ENCODE results near the gene TMPRSS9.

TMPRSS9 gene

DNA sequence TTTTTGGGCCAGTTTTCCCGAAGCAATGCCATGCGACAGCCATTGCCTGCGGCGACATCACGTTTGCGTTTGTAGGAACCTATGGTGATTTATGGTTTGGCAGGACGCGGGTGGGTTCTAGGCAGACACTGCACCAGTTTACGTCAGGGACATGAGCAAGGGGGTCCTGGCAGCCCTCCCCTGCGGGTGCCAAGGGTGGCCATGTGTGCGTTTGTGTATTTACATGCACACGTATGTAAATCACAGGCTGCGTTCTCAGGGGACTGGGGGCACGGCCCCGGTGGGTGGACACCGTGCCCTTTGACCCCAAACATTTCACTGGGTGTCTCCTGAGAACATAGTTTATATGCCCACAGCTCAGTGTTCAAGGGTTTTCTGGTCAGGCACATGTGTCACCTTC is 9.4 kb upstream of the TMPRSS9 start:
- no peaks in the 10 kb centered on the region for H3K4me1 ChIP-seq (ENCODE audit: control insufficient read depth in 5 of 5, insufficient read depth in 5 of 5, low read length in 5 of 5)
- no peak overlapping the region for H3K4me3 ChIP-seq (ENCODE audit: low read depth in 1 of 5, low read length in 5 of 5)
- H3K27ac ChIP-seq (ENCODE audit: low read depth, low read length): no peak overlapping the region
- H3K9ac ChIP-seq (ENCODE audit: low read length in 5 of 5): no peak overlapping the region
- H3K36me3 ChIP-seq (ENCODE audit: control insufficient read depth in 5 of 5, insufficient read depth in 5 of 5, low read length in 5 of 5): peaks cover 5 to 63% (median 47%) of the 10 kb centered on the region in 5 donors
- H3K9me3 ChIP-seq (ENCODE audit: control insufficient read depth in 5 of 5, low read length in 5 of 5): no peaks in the 10 kb centered on the region
- H3K27me3 ChIP-seq (ENCODE audit: control insufficient read depth in 5 of 5, insufficient read depth in 4 of 5, low read length in 5 of 5): no peaks in the 10 kb centered on the region

DNA sequence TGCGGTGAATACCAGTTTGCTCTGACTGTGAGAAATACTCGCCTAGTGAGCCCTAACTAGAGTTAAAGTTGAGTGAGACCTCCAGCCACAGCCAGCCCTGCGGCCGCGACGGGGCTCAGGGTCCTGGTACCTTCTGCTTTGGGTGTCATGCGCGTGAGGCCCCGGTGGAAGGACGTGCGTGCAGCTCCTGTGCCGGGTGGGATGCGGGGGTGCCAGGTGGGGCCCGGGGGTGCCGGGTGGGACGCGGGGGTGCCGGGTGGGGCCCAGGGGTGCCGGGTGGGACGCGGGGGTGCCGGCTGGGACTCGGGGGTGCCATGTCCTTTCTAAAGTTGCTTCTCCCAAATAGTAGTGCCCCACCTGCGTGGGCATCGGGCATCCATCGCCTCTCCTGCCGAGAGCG is 8.5 kb upstream of the TMPRSS9 start:
- H3K36me3 ChIP-seq (ENCODE audit: control insufficient read depth in 5 of 5, insufficient read depth in 5 of 5, low read length in 5 of 5): peaks cover 5 to 60% (median 46%) of the 10 kb centered on the region in 5 donors
- H3K9ac ChIP-seq (ENCODE audit: low read length in 5 of 5): no peak overlapping the region
- H3K27ac ChIP-seq (ENCODE audit: low read depth, low read length): no peak overlapping the region

DNA sequence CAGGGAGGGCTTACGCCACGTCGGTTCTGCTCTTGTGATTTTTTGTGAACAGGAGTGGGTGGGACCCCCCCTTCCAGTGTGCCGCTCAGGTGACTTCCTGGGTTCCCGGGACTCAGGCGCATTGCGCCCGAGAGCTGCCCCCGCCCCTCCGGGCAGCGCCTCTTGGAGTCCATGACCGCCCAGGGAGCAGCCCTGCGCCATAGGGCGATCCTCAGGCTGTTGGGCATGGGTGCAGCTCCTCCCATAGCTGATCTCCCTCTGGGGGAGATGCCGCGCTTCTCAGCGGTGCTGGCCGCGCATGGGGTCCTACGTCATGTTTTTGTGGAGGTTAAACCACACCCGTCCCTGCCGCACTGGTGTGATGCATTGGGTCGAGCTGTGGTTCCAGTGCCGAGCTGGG is 7.9 kb upstream of the TMPRSS9 start:
- H3K4me3 ChIP-seq (ENCODE audit: low read depth in 1 of 5, low read length in 5 of 5): no peak overlapping the region
- H3K4me1 ChIP-seq (ENCODE audit: control insufficient read depth in 5 of 5, insufficient read depth in 5 of 5, low read length in 5 of 5): no peaks in the 10 kb centered on the region
- H3K36me3 ChIP-seq (ENCODE audit: control insufficient read depth in 5 of 5, insufficient read depth in 5 of 5, low read length in 5 of 5): peaks cover 5 to 55% (median 43%) of the 10 kb centered on the region in 5 donors
- H3K27me3 ChIP-seq (ENCODE audit: control insufficient read depth in 5 of 5, insufficient read depth in 4 of 5, low read length in 5 of 5): no peaks in the 10 kb centered on the region
- no peak overlapping the region for H3K9ac ChIP-seq (ENCODE audit: low read length in 5 of 5)
- no peak overlapping the region for H3K27ac ChIP-seq (ENCODE audit: low read depth, low read length)
- no peaks in the 10 kb centered on the region for H3K9me3 ChIP-seq (ENCODE audit: control insufficient read depth in 5 of 5, low read length in 5 of 5)

More for the DNA sequence above, 8.5 kb upstream of the TMPRSS9 start:
- H3K4me1 ChIP-seq (ENCODE audit: control insufficient read depth in 5 of 5, insufficient read depth in 5 of 5, low read length in 5 of 5): no peaks in the 10 kb centered on the region
- no peaks in the 10 kb centered on the region for H3K27me3 ChIP-seq (ENCODE audit: control insufficient read depth in 5 of 5, insufficient read depth in 4 of 5, low read length in 5 of 5)
- H3K4me3 ChIP-seq (ENCODE audit: low read depth in 1 of 5, low read length in 5 of 5): no peak overlapping the region
- no peaks in the 10 kb centered on the region for H3K9me3 ChIP-seq (ENCODE audit: control insufficient read depth in 5 of 5, low read length in 5 of 5)

DNA sequence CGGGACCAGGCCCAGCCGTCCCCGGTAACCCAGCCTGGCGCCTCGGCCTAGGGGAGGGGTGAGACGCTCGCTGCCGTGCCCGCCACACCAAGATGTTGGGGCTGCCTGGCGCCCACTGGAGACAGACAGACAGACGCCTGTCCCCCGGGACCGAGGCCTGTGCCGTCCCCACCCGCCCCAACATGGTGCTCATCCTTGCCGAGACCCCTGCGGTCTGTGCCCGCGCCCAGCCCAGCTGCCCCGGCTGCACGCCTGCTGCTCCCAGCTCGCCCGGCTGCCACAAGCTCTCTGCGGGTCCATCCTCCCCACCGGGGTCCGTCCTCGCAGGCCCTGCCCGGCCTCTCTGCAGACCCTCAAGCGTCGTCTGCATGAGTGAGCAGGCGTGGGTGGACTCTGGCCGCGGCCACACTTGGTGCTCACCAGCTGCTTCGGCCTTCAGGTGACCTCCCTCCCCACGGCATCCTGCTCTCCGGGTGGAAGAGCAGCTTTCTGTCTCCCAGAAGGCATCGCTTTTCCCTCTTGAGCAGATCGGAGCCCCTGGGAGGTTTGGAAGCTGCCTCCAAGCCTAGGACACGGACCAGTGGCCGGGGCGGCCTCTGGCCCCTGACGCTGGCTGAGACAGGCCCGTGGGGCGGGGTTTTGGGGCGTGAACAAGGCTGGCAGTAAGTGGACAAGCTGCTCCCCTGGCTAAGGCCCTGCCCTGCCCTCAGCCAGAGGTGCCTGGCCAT is 6.7 kb upstream of the TMPRSS9 start:
- Histone ChIP-seq H3K9me3 (ENCODE audit: control insufficient read depth in 5 of 5, low read length in 5 of 5) (no peaks in the 10 kb centered on the region), H3K4me3 (ENCODE audit: low read depth in 1 of 5, low read length in 5 of 5) (no peak overlapping the region), H3K36me3 (ENCODE audit: control insufficient read depth in 5 of 5, insufficient read depth in 5 of 5, low read length in 5 of 5) (peaks cover 5 to 54% (median 42%) of the 10 kb centered on the region in 5 donors), H3K27me3 (ENCODE audit: control insufficient read depth in 5 of 5, insufficient read depth in 4 of 5, low read length in 5 of 5) (no peaks in the 10 kb centered on the region), H3K9ac (ENCODE audit: low read length in 5 of 5) (no peak overlapping the region), H3K27ac (ENCODE audit: low read depth, low read length) (no peak overlapping the region), H3K4me1 (ENCODE audit: control insufficient read depth in 5 of 5, insufficient read depth in 5 of 5, low read length in 5 of 5) (no peaks in the 10 kb centered on the region)

DNA sequence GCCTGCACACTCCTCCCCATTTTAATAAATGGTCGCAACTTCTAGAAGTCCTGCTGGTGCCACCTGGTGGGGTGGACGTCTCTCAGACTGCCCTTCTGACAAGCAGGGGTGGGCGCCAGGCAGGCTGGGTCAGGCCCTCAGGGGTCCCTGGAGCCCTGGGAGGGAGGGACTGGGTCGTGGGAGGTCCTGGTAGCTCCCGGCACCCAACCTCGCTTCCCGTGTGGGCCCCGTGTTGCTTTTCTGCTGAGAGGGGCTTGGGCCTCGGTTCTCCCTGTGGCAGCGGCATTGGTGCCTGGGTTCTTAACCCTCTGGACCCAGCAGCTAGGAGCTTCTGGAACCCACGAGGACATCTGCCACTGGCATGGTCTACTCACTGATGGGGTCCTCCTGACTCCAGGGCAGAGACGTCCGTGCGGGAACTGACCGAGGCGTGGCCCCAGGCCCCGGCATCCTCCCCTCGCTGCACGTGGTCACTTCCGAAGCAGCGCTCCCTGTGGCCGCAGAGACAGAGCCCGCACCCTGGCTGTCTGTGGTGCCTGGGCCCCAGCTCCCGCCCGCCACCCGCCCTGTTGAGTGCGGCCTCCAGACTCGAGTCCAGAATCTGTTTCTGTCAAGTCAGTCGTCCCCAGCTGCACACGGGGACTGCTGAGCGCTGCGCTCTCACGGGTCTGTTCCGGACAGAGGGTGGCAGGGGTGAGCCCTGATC is 6.0 kb upstream of the TMPRSS9 start:
- peaks cover 5 to 47% (median 35%) of the 10 kb centered on the region in 5 donors for H3K36me3 ChIP-seq (ENCODE audit: control insufficient read depth in 5 of 5, insufficient read depth in 5 of 5, low read length in 5 of 5)
- H3K9me3 ChIP-seq (ENCODE audit: control insufficient read depth in 5 of 5, low read length in 5 of 5): no peaks in the 10 kb centered on the region
- H3K27me3 ChIP-seq (ENCODE audit: control insufficient read depth in 5 of 5, insufficient read depth in 4 of 5, low read length in 5 of 5): no peaks in the 10 kb centered on the region
- no peak overlapping the region for H3K9ac ChIP-seq (ENCODE audit: low read length in 5 of 5)
- no peaks in the 10 kb centered on the region for H3K4me1 ChIP-seq (ENCODE audit: control insufficient read depth in 5 of 5, insufficient read depth in 5 of 5, low read length in 5 of 5)
- no peak overlapping the region for H3K27ac ChIP-seq (ENCODE audit: low read depth, low read length)
- H3K4me3 ChIP-seq (ENCODE audit: low read depth in 1 of 5, low read length in 5 of 5): no peak overlapping the region

DNA sequence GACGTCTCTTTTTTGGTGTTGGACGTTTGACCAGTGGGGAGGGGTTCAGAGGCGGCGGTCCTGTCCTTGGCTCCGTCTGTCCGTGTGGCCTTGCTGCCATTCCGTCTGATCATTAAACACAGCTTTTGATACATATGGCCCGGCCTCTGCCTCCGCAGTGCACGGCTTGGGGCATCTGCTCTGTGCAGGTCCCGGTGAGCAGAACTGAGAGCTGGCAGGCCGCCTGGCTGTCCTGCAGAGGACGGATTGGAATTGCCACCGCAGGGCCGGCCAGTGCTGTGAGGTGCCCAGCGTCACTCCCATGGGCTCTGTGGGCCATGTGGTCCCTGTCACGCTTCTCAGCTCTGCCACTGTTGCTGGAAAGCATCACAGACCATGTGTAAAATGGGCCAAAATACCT is 5.4 kb upstream of the TMPRSS9 start:
- Histone ChIP-seq H3K9me3 (ENCODE audit: control insufficient read depth in 5 of 5, low read length in 5 of 5) (no peaks in the 10 kb centered on the region), H3K4me3 (ENCODE audit: low read depth in 1 of 5, low read length in 5 of 5) (no peak overlapping the region), H3K27ac (ENCODE audit: low read depth, low read length) (no peak overlapping the region), H3K9ac (ENCODE audit: low read length in 5 of 5) (no peak overlapping the region), H3K27me3 (ENCODE audit: control insufficient read depth in 5 of 5, insufficient read depth in 4 of 5, low read length in 5 of 5) (peaks cover 0 to under 1% (median 0%) of the 10 kb centered on the region in 5 donors), H3K36me3 (ENCODE audit: control insufficient read depth in 5 of 5, insufficient read depth in 5 of 5, low read length in 5 of 5) (peaks cover 4 to 43% (median 33%) of the 10 kb centered on the region in 5 donors), H3K4me1 (ENCODE audit: control insufficient read depth in 5 of 5, insufficient read depth in 5 of 5, low read length in 5 of 5) (no peaks in the 10 kb centered on the region)

DNA sequence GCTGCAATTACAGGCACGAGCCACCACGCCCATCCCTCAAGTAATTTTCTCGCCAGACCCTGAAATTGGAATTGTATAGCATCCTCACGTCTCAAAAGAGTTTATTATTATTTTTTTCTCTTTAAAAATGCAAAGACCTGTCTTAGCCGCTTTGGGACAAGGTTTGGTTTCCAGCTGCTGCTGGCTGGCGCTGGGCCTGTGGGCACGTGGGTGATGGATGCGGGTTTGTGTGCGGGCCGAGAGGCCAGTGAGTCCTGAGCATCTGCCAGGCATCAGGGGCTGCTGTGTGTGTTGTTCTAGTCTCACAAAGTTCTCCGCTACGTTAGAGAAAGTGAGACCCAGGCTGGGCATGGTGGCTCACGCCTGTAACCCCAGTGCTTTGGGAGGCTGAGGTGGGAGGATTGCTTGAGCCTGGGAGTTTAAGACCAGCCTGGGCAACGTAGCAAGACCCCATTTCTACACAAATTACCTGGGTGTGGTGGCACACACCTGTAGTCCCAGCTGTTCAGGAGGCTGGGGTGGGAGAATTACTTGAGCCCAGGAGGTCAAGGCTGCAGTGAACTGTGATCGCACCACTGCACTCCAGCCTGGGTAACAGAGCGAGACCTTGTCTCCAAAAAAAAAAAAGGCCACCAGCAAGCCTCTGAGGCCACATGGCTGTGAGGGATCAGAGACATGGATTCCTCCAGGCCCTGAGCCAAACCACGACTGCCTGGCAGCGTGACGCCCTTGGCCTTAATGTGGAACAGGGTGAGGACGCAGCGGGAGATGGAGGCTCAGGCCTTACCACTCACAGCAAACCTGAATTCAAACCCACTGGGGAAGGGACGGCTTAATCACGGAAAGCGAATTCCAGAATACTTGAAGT is 4.7 kb upstream of the TMPRSS9 start:
- Histone ChIP-seq H3K36me3 (ENCODE audit: control insufficient read depth in 5 of 5, insufficient read depth in 5 of 5, low read length in 5 of 5) (peaks cover 0 to 36% (median 25%) of the 10 kb centered on the region in 5 donors), H3K4me3 (ENCODE audit: low read depth in 1 of 5, low read length in 5 of 5) (no peak overlapping the region), H3K4me1 (ENCODE audit: control insufficient read depth in 5 of 5, insufficient read depth in 5 of 5, low read length in 5 of 5) (no peaks in the 10 kb centered on the region), H3K9ac (ENCODE audit: low read length in 5 of 5) (no peak overlapping the region), H3K27me3 (ENCODE audit: control insufficient read depth in 5 of 5, insufficient read depth in 4 of 5, low read length in 5 of 5) (peaks cover 0 to 5% (median 3%) of the 10 kb centered on the region in 5 donors), H3K27ac (ENCODE audit: low read depth, low read length) (no peak overlapping the region), H3K9me3 (ENCODE audit: control insufficient read depth in 5 of 5, low read length in 5 of 5) (no peaks in the 10 kb centered on the region)

DNA sequence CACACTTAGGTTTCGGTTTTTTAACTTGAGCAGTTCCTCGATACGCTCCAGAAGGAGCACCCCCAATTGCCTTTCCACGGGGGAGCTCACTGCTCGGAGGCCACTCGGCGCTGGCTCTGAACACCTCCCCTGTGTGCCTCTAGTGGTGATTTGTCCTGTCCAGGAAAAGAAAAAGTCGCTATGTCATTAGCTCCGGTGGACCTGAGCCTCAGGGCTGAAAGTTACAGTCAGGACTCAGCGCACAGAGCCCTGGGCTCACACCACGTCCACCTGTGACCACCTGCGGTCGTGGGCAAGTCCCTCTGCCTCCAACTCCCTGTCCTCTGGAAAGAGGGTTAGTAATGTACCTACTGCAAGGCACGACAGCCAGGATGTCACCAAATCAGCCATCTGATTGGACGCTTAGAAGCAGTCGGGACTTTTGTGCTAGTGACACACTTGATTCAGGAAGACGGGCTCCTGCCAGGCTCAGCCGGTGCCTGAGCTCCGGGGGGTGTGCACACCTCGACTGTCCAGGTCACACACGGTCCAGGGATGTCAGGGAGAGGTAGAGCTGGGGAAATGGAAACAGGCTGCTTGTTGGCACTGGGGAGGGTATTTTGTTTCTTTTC is 3.9 kb upstream of the TMPRSS9 start:
- Histone ChIP-seq H3K9ac (ENCODE audit: low read length in 5 of 5) (no peak overlapping the region), H3K27me3 (ENCODE audit: control insufficient read depth in 5 of 5, insufficient read depth in 4 of 5, low read length in 5 of 5) (peaks cover 0 to 10% (median 9%) of the 10 kb centered on the region in 5 donors), H3K4me3 (ENCODE audit: low read depth in 1 of 5, low read length in 5 of 5) (no peak overlapping the region), H3K4me1 (ENCODE audit: control insufficient read depth in 5 of 5, insufficient read depth in 5 of 5, low read length in 5 of 5) (no peaks in the 10 kb centered on the region), H3K36me3 (ENCODE audit: control insufficient read depth in 5 of 5, insufficient read depth in 5 of 5, low read length in 5 of 5) (peaks cover 0 to 28% (median 18%) of the 10 kb centered on the region in 5 donors), H3K27ac (ENCODE audit: low read depth, low read length) (no peak overlapping the region), H3K9me3 (ENCODE audit: control insufficient read depth in 5 of 5, low read length in 5 of 5) (no peaks in the 10 kb centered on the region)

DNA sequence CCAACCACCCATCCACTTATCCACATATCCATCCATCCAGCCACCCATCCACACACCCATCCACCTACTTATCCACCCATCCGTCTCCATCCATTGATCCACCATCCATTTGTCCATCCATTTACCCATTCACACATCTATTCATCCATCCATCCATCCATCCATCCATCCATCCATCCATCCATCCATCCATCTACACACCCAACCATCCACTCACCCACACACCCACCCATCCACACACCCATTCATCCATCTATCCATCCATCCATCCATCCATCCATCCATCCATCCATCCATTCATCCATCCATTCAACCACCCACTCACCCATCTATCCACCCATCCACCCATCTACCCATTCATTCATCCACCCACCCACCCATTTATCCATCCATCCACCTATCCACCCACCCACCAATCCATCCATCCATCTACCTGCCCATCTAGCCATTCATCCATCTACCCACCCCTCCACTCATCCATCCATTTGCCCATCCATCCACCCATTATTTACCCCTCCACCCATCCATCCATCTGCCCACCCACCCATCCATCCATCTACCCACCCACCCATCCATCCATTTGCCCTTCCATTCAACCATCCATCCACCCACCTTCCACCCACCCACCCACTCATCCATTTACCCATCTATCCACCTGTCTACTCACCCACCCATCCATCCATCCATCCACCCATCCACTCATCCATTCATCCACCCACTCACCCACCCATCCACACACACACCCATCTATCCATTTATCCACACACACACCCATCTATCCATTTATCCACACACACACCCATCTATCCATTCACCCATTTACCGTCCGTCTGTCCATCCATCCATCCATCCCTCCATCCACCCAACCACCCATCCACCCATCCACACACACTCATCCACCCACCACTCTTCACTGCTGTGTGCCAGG is 2.5 kb upstream of the TMPRSS9 start:
- Histone ChIP-seq H3K4me3 (ENCODE audit: low read depth in 1 of 5, low read length in 5 of 5) (no peak overlapping the region), H3K9me3 (ENCODE audit: control insufficient read depth in 5 of 5, low read length in 5 of 5) (no peaks in the 10 kb centered on the region), H3K36me3 (ENCODE audit: control insufficient read depth in 5 of 5, insufficient read depth in 5 of 5, low read length in 5 of 5) (peaks cover 0 to 23% (median 14%) of the 10 kb centered on the region in 5 donors), H3K4me1 (ENCODE audit: control insufficient read depth in 5 of 5, insufficient read depth in 5 of 5, low read length in 5 of 5) (no peaks in the 10 kb centered on the region), H3K9ac (ENCODE audit: low read length in 5 of 5) (no peak overlapping the region), H3K27me3 (ENCODE audit: control insufficient read depth in 5 of 5, insufficient read depth in 4 of 5, low read length in 5 of 5) (peaks cover 12 to 21% (median 21%) of the 10 kb centered on the region in 5 donors), H3K27ac (ENCODE audit: low read depth, low read length) (no peak overlapping the region)
